ENCODE measurements around the gene ADIRF. TPM values are rescaled to one million over a fixed set of nuclear protein-coding genes. Genes with fewer than 3 reads are reported as not detected.
"Not testable (repeated sequence)": the region's sequence is repeated elsewhere in the genome, so short reads cannot be mapped to it uniquely, and the experiment has no call there.

Gene ADIRF
- 10 to 100 TPM; 20.4 to 28.6 (median 21.8) TPM for polyA plus RNA-seq (ENCODE audit: insufficient read length in 4 of 4)

GRCh38 chr10:86968271-86968993 lies at the start of gene ADIRF:
TSS of gene ADIRF (plus strand) at chr10:86968482. CDS start at chr10:86968545, 63 bp downstream.
- DNase-seq (ENCODE audit: low read depth in 4 of 4, low spot score in 2 of 4), result no peak

- DNase-seq (ENCODE audit: low read depth in 4 of 4, low spot score in 2 of 4), result no peak
Measured at GRCh38 chr10:86922553-86922961, 45.7 kb upstream of the ADIRF start.

GRCh38 chr10:86929468-86930380 lies 38.6 kb upstream of the ADIRF start:
- DNase-seq (ENCODE audit: low read depth in 4 of 4, low spot score in 2 of 4), result no peak

- DNase-seq (ENCODE audit: low read depth in 4 of 4, low spot score in 2 of 4), result no peak
Measured at GRCh38 chr10:86931872-86932271, 36.4 kb upstream of the ADIRF start.

- no peak for DNase-seq (ENCODE audit: low read depth in 4 of 4, low spot score in 2 of 4)
Measured at GRCh38 chr10:86932674-86933073, 35.6 kb upstream of the ADIRF start.

- not testable (repeated sequence) for DNase-seq (ENCODE audit: low read depth in 4 of 4, low spot score in 2 of 4)
Measured at GRCh38 chr10:86934162-86934711, 34.0 kb upstream of the ADIRF start.

- DNase-seq (ENCODE audit: low read depth in 4 of 4, low spot score in 2 of 4), result no peak
Measured at GRCh38 chr10:86936661-86937501, 31.4 kb upstream of the ADIRF start.

GRCh38 chr10:86937502-86938154 lies 30.7 kb upstream of the ADIRF start:
- no peak for DNase-seq (ENCODE audit: low read depth in 4 of 4, low spot score in 2 of 4)

GRCh38 chr10:86938260-86938659 lies 30.0 kb upstream of the ADIRF start:
- no peak for DNase-seq (ENCODE audit: low read depth in 4 of 4, low spot score in 2 of 4)

- DNase-seq (ENCODE audit: low read depth in 4 of 4, low spot score in 2 of 4), result not testable (repeated sequence)
Measured at GRCh38 chr10:86940076-86940475, 28.2 kb upstream of the ADIRF start.

GRCh38 chr10:86940677-86941076 lies 27.6 kb upstream of the ADIRF start:
- DNase-seq (ENCODE audit: low read depth in 4 of 4, low spot score in 2 of 4), result no peak

- no peak for DNase-seq (ENCODE audit: low read depth in 4 of 4, low spot score in 2 of 4)
Measured at GRCh38 chr10:86941426-86941825, 26.9 kb upstream of the ADIRF start.

GRCh38 chr10:86941991-86942421 lies 26.3 kb upstream of the ADIRF start:
- DNase-seq (ENCODE audit: low read depth in 4 of 4, low spot score in 2 of 4), result no peak

- DNase-seq (ENCODE audit: low read depth in 4 of 4, low spot score in 2 of 4), result no peak
Measured at GRCh38 chr10:86942441-86943315, 25.6 kb upstream of the ADIRF start.

- DNase-seq (ENCODE audit: low read depth in 4 of 4, low spot score in 2 of 4), result no peak
Measured at GRCh38 chr10:86943316-86944030, 24.8 kb upstream of the ADIRF start.

GRCh38 chr10:86944031-86944419 lies 24.3 kb upstream of the ADIRF start:
- no peak for DNase-seq (ENCODE audit: low read depth in 4 of 4, low spot score in 2 of 4)

GRCh38 chr10:86944471-86944870 lies 23.8 kb upstream of the ADIRF start:
- DNase-seq (ENCODE audit: low read depth in 4 of 4, low spot score in 2 of 4), result no peak

- DNase-seq (ENCODE audit: low read depth in 4 of 4, low spot score in 2 of 4), result no peak
Measured at GRCh38 chr10:86944907-86945306, 23.4 kb upstream of the ADIRF start.
